Measurements from ENCODE around the gene POLR1H.
"Not testable (repeated sequence)": the region's sequence is repeated elsewhere in the genome, so short reads cannot be mapped to it uniquely, and the experiment has no call there.

POLR1H gene, protein sequence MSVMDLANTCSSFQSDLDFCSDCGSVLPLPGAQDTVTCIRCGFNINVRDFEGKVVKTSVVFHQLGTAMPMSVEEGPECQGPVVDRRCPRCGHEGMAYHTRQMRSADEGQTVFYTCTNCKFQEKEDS

GRCh38 chr6:30061092-30061857, at the start of gene POLR1H:
POLR1H (plus strand) TSS chr6:30061265; CDS start chr6:30061525, 260 bp downstream.
- DNase-seq (ENCODE audit: low read depth in 2 of 3, low spot score in 2 of 3) = peak; percentile 60 to 74 (median 66)

GRCh38 chr6:30013291-30013922, 47.7 kb upstream of the POLR1H start:
- peak in 1 of 3 experiments; percentile 26 for DNase-seq (ENCODE audit: low read depth in 2 of 3, low spot score in 2 of 3)

GRCh38 chr6:30019819-30020218, 41.2 kb upstream of the POLR1H start:
- no peak for DNase-seq (ENCODE audit: low read depth in 2 of 3, low spot score in 2 of 3)

GRCh38 chr6:30020626-30021025, 40.4 kb upstream of the POLR1H start:
- DNase-seq (ENCODE audit: low read depth in 2 of 3, low spot score in 2 of 3) = no peak

DNA sequence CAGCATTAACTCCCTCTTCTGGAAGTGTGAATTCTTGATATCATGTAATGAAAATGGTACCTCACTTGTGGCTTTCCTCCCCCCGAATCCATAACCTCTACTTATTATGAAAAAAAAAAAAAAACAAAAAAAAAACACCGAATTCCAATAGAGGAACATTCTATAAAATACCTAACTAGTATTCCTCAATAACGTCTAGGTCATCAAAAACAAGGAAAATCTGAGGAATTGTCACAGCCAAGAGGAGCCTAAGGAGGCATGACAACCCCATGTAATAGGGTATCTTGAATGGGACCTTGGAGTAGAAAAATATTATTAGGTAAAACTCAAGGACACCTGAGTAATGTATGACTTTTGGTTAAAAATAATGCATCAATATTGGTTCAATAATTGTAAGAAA, 38.9 kb upstream of the POLR1H start:
- no peak for DNase-seq (ENCODE audit: low read depth in 2 of 3, low spot score in 2 of 3)

DNA sequence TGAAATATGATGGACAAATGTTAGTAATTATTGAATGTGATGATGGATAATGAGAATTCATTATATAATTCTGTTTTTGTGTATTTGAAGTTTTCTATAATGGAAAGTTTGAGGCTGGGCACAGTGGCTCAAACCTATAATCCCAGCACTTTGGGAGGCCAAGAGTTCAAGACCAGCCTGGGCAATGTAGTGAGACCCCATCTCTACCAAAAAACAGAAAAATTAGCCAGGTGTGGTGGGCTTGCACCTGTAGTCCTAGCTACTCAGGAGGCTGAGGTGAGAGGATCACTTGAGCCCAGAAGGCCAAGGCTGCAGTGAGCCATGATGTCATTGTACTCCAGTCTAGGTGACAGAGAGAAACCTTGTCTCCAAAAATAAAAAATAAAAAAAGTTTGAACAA, 38.4 kb upstream of the POLR1H start:
- not testable (repeated sequence) for DNase-seq (ENCODE audit: low read depth in 2 of 3, low spot score in 2 of 3)

- no peak for DNase-seq (ENCODE audit: low read depth in 2 of 3, low spot score in 2 of 3)
Measured at GRCh38 chr6:30025186-30025585, 35.9 kb upstream of the POLR1H start.

DNA sequence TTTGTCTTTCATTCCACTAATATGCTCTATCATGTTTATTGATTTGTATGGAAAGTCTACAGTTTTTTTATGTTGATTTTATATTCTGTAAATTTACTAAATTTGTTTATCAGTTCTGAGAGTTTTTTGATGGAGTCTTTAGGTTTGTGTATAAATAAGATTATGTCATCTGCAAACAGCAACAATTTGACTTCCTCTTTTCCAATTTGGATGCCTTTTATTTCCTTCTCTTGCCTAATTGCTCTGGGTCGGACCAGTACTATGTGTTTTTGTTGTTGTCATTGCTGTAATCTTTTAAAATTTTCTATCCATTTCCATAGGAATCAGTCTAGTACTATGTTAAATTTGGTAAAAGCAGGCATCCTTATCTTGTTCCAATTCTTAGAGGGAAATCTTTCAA, 31.5 kb upstream of the POLR1H start:
- DNase-seq (ENCODE audit: low read depth in 2 of 3, low spot score in 2 of 3) = no peak

DNA sequence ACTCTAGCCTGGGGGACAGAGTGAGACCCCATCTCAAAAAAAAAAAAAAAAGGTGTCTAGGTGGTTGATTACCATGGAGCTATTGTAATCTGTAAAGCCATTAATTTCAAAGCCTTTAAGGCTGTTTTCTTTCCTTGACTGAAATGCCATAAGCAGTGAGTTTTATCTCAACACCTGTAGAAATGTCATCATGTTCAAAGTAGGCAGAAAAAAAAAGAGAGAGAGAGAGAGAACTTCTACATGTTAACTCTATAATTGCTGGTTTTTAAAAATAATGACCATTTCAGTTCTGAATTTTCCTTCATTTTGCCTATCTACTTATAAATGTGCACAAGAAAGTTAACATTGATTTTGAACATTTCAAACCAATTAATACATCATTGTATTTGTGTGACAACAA, 29.7 kb upstream of the POLR1H start:
- DNase-seq (ENCODE audit: low read depth in 2 of 3, low spot score in 2 of 3) = no peak

DNA sequence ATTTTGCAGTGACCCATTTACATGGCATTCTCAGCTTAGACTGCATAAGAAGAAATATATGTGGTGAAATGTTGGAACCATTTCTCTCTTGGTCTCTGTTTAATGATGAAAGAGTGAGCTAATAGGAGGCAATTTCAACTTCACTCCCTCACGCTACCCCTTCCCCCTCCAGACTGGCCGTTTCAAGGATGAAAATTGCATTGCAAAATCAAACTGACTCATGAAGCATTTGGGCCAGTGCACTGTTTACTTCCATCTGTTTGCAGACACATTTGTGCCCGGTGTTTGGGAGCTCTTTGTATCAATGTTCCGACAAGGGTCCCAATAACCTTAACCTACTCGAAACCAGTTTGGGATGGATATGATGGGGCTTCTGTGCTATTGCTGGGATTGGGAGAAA, 27.6 kb upstream of the POLR1H start:
- not testable (repeated sequence) for DNase-seq (ENCODE audit: low read depth in 2 of 3, low spot score in 2 of 3)

DNA sequence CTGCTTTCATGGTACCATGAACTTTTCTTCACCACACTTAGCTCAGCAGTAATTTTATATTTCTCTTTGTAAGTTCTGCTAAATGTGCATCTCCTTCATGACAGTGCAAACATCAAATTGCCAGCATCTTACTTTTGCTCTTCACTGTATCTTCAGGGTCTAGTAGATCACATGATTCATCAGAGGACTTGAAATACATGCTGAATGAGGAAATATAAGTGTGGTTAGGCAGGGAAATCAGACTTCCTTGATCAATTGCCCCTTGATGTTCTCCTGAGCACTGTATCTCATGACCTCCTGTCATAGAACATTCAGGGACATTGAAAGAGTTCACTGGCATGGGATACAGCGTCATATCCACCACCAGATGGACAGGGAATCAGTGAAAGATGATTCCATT, 25.3 kb upstream of the POLR1H start:
- no peak for DNase-seq (ENCODE audit: low read depth in 2 of 3, low spot score in 2 of 3)

- no peak for DNase-seq (ENCODE audit: low read depth in 2 of 3, low spot score in 2 of 3)
Measured at GRCh38 chr6:30037182-30037788, 23.8 kb upstream of the POLR1H start.

- DNase-seq (ENCODE audit: low read depth in 2 of 3, low spot score in 2 of 3) = no peak
Measured at GRCh38 chr6:30041221-30041620, 19.8 kb upstream of the POLR1H start.

DNA sequence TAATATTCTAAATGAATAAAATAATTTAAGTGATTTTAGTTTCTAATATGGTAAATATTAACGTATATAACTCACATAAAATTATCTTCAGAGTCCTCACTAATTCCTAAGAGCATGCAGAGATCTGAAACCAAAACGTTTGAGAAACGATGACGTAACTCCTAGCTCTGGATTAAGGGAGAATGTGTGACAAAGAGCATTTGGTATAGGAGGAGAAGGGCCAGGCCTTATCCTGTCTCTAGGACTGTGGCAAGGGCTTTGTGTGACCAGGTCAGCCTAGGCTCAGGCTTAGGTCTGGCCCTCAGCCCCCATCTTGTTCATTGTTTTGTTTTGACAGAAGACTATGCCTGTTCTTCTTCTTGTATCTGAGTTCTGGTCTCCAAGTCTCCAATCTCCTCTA, 19.2 kb upstream of the POLR1H start:
- DNase-seq (ENCODE audit: low read depth in 2 of 3, low spot score in 2 of 3) = no peak

- no peak for DNase-seq (ENCODE audit: low read depth in 2 of 3, low spot score in 2 of 3)
Measured at GRCh38 chr6:30042476-30042875, 18.6 kb upstream of the POLR1H start.

DNA sequence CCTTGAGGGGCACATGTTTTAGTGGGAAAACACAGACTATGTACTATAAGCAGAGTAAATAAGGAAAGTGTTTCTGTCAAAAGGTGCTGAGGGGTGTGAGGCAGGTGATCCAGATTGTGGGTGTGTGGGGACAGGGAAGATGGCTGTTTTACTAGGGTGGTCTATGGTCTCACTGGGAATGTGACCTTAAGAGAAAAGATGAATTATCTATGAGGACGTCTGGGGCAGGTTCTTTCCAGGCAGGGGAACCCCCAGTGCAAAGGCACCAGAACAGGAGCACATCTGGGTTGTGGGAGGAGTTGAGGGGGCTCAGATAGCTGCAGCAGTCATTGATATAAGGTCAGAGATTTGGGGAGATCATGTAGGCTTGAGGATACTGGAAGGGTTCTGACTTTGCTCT, 18.2 kb upstream of the POLR1H start:
- no peak for DNase-seq (ENCODE audit: low read depth in 2 of 3, low spot score in 2 of 3)

DNA sequence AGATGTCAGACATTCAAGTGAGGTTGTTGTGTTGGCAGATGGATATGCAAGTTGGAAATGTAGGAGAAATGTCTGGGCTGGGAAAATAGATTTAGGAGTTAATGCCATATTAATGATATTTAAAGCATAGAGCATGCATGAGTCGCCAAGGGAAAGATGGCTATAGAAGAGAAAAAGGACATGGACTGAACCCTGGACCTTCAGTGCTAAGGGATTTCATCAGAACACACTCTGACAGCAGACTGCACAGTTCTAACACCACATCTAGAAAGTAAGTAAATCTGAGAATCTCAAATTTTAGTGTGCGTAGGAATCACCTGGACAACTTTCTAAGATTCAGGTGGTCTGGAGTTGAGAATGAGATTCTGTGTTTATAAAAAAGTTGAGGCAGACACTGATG, 17.3 kb upstream of the POLR1H start:
- DNase-seq (ENCODE audit: low read depth in 2 of 3, low spot score in 2 of 3) = no peak

GRCh38 chr6:30044630-30045029, 16.4 kb upstream of the POLR1H start:
- DNase-seq (ENCODE audit: low read depth in 2 of 3, low spot score in 2 of 3) = no peak

- no peak for DNase-seq (ENCODE audit: low read depth in 2 of 3, low spot score in 2 of 3)
Measured at GRCh38 chr6:30047220-30047619, 13.8 kb upstream of the POLR1H start.

DNA sequence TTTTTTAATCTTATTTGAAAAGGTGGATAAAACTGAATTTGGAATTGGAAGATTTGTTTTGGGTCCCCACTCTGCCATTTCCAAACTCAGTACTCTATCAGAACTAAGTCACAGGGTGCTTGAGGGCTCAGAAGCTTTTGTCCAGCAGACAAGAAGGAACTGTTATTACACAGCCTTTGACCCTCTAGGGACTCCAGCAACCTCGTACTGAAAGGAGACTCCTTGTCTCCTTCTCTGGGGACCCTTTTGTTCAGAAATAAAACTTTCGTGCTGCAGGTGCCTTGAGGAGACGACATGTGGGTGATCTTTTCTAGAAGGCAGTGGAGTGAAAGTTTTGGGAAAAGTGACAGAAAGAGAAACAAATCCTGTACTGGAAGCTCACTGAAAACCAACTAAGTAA, 7.4 kb upstream of the POLR1H start:
- DNase-seq (ENCODE audit: low read depth in 2 of 3, low spot score in 2 of 3) = no peak

GRCh38 chr6:30055513-30055912, 5.6 kb upstream of the POLR1H start:
- DNase-seq (ENCODE audit: low read depth in 2 of 3, low spot score in 2 of 3) = no peak

DNA sequence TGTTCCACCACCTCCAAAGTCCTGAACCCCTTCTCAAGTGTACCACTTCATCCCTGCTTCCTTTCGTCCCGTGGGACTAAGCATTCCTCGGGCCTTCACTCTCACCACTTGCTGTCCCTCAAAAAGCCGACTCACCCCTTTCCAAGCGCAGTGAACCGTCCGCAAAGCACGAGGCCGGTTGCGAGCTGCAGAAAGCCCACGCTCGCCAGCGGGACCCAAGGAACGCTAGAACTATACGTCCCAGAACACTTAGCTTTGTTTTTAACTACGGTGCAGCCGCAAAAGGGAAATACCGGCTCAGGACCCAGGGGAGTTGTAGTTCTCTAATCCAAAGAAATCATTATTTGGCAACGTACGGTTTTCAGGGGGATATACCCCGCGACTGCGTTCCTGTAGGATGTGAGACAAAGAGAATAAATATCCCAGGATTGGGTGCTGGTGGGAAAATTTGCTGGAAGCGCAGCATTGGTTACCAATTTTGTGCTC, 416 bp upstream of the POLR1H start:
- DNase-seq (ENCODE audit: low read depth in 2 of 3, low spot score in 2 of 3) = no peak

Data from activated CD8-positive, alpha-beta memory T cell treated with anti-CD3 and anti-CD28 coated beads for 48 hours (primary cell).